B cell (primary cell): ENCODE measurements around the gene CTSH. TPM values are rescaled to one million over a fixed set of nuclear protein-coding genes. Genes with fewer than 3 reads are reported as not detected.

ENCODE experiments used
- ATAC-seq: fragments of 200-7000 bp; cut with Tn5 transposase; one replicate; pipeline ENCODE4 v1.10.0; 2021; ENCODE audit warnings: low read depth, mild to moderate bottlenecking, moderate number of reproducible peaks, moderate library complexity
- CTCF ChIA-PET: fragments of 350-600 bp; sonication (Branson Sonifier 250); formaldehyde crosslinking; loops from one replicate; lab custom pipeline; 2021; ENCODE audit warnings: antibody characterized with exemption, inconsistent platforms; lab: Charles Lee
- POLR2A ChIA-PET: fragments of 350-600 bp; sonication (Branson Sonifier 250); formaldehyde crosslinking; loops from one replicate; lab custom pipeline; 2021; ENCODE audit warnings: antibody characterized with exemption; lab: Charles Lee
- DNase-seq: peaks from one replicate; pipeline ENCODE4 v3.0.0; 2013
- H2AFZ ChIP-seq: 2 replicates; pipeline ENCODE4 v1.6.1; 2012; ENCODE audit warnings: mild to moderate bottlenecking, low read depth, low read length; ENCODE audit not compliant: insufficient read depth, poor library complexity, severe bottlenecking
- H3K27ac ChIP-seq, 2 donors: 1 replicate in 1 of 2; 2 replicates in 1 of 2; pipeline ENCODE4 v1.5.1; 2012 to 2013; ENCODE audit warnings: low read length in 2 of 2, mild to moderate bottlenecking in 2 of 2, moderate library complexity in 1 of 2
- H3K27me3 ChIP-seq, 4 experiments: fragments of 200-600 bp in 1 of 4; sonication (generic) in 1 of 4; replicated peaks in 1 of 4; 1 replicate in 2 of 4; 2 replicates in 2 of 4; pipeline versions ENCODE4 v1.6.1 to v1.7.0; 2013 to 2016; ENCODE audit warnings: low read length in 3 of 4, mild to moderate bottlenecking in 2 of 4, mixed read lengths in 1 of 4, moderate library complexity in 1 of 4; ENCODE audit not compliant: insufficient read depth in 4 of 4, control insufficient read depth in 3 of 4; ENCODE audit errors: control extremely low read depth in 1 of 4
- H3K36me3 ChIP-seq, 2 experiments: replicated peaks in 1 of 2; 1 replicate in 1 of 2; 2 replicates in 1 of 2; pipeline versions ENCODE4 v1.6.1 to v1.7.1; 2013; ENCODE audit warnings: low read length in 1 of 2; ENCODE audit not compliant: insufficient read depth in 2 of 2, control insufficient read depth in 1 of 2; ENCODE audit errors: control extremely low read depth in 1 of 2, extremely low read depth in 1 of 2
- H3K4me1 ChIP-seq, 2 donors: fragments of 200-600 bp in 1 of 2; sonication (generic) in 1 of 2; 1 replicate in 1 of 2; 2 replicates in 1 of 2; pipeline versions ENCODE4 v1.5.1 to v1.6.1; 2013 to 2017; ENCODE audit warnings: low read length in 2 of 2; ENCODE audit not compliant: control insufficient read depth in 2 of 2, insufficient read depth in 2 of 2
- H3K4me2 ChIP-seq: replicated peaks from 2 replicates; pipeline ENCODE3; 2012; ENCODE audit warnings: mild to moderate bottlenecking, low read depth, low read length; ENCODE audit not compliant: poor library complexity, severe bottlenecking
- H3K4me3 ChIP-seq, 5 experiments: fragments of 200-600 bp in 1 of 5; sonication (generic) in 1 of 5; 1 replicate in 3 of 5; 2 replicates in 2 of 5; pipeline versions ENCODE4 v1.5.1 to v1.7.0; 2011 to 2016; ENCODE audit warnings: low read length in 4 of 5, mild to moderate bottlenecking in 4 of 5, low read depth in 2 of 5, control low read depth in 1 of 5, moderate library complexity in 1 of 5; ENCODE audit not compliant: insufficient read depth in 1 of 5; ENCODE audit errors: control extremely low read depth in 1 of 5, extremely low read depth in 1 of 5
- H3K79me2 ChIP-seq: fragments of 200-600 bp; sonication (generic); one replicate; pipeline ENCODE4 v1.6.0; 2016; ENCODE audit warnings: low read length; ENCODE audit not compliant: control insufficient read depth, insufficient read depth
- H3K9ac ChIP-seq: fragments of 200-600 bp; sonication (generic); 2 replicates; pipeline ENCODE4 v1.6.1; 2017; ENCODE audit warnings: mild to moderate bottlenecking, low read length, moderate library complexity
- H3K9me3 ChIP-seq, 3 donors: one replicate each; pipeline versions ENCODE4 v1.6.1 to v1.7.1; 2013; ENCODE audit warnings: low read length in 2 of 3; ENCODE audit not compliant: control insufficient read depth in 2 of 3, insufficient read depth in 1 of 3; ENCODE audit errors: control extremely low read depth in 1 of 3
- H4K20me1 ChIP-seq: 2 replicates; pipeline ENCODE4 v1.6.0; 2012; ENCODE audit warnings: mild to moderate bottlenecking, low read length; ENCODE audit not compliant: insufficient read depth, control insufficient read depth, poor library complexity, severe bottlenecking
- H3K27ac Mint-ChIP-seq: one replicate; pipeline ENCODE4 v1.8.0; 2021; ENCODE audit warnings: mixed read lengths
- H3K27me3 Mint-ChIP-seq: one replicate; pipeline ENCODE4 v1.8.0; 2021; ENCODE audit warnings: mixed read lengths
- H3K4me1 Mint-ChIP-seq: one replicate; pipeline ENCODE4 v1.8.0; 2021; ENCODE audit warnings: mixed read lengths
- H3K4me3 Mint-ChIP-seq: one replicate; pipeline ENCODE4 v1.8.0; 2021; ENCODE audit warnings: mixed read lengths
- H3K9me3 Mint-ChIP-seq: one replicate; pipeline ENCODE4 v1.8.0; 2022; ENCODE audit warnings: mixed read lengths; ENCODE audit not compliant: insufficient read depth
- CTCF ChIP-seq: fragments of 200-600 bp; IDR thresholded peaks from one replicate; pipeline ENCODE4 v1.8.0; 2022; ENCODE audit warnings: antibody characterized with exemption, mild to moderate bottlenecking
- EZH2 ChIP-seq: IDR thresholded peaks from 2 replicates; pipeline ENCODE4 v1.6.1; 2012; ENCODE audit warnings: borderline replicate concordance, low read depth, mild to moderate bottlenecking, moderate library complexity, low read length; ENCODE audit not compliant: insufficient read depth, poor library complexity, severe bottlenecking
- WGBS: methylation state at CpG from one replicate; pipeline ENCODE4 v1.1.5; 2013; ENCODE audit warnings: missing lambda C conversion rate; ENCODE audit not compliant: insufficient coverage; 5-methylcytosine and 5-hydroxymethylcytosine counted together
- intact Hi-C: fragments of 100-400 bp; cut with micrococcal nuclease; formaldehyde crosslinking; loops from one replicate; pipeline ENCODE4 v1.10.0; 2022
- polyA plus RNA-seq: library from polyadenylated mRNA; depleted of rRNA; stranded (reverse); fragments of >200 nt; gene quantifications from 2 replicates; pipeline ENCODE4 v1.2.3, GENCODE V29; 2012
- total RNA-seq, 2 donors: library from RNA; stranded (reverse); fragments of 120-200 nt in 1 of 2; gene quantifications; 1 replicate in 1 of 2; 2 replicates in 1 of 2; pipeline versions ENCODE4 v1.2.3 to v1.2.4, GENCODE V29; 2013 to 2022

Gene CTSH
- total and polyA plus RNA-seq, 2 donors (not counting 1 experiment from before 2014, with no cell fraction given), result 399 to 441 TPM

GRCh38 chr15:78981532-78982313 is 36.9 kb upstream of the CTSH start:
- Mint-ChIP-seq H3K27me3 (peaks cover 2% of the 10 kb centered on the region), H3K27ac (peak overlapping the region; percentile 26), H3K4me3 (no peak overlapping the region), H3K4me1 (peaks cover 37% of the 10 kb centered on the region), H3K9me3 (no peaks in the 10 kb centered on the region)
- Histone ChIP-seq H3K27me3 (peaks cover 0 to 3% (median 0%) of the 10 kb centered on the region in 4 experiments), H3K9me3 (no peaks in the 10 kb centered on the region), H3K4me2 (no peak overlapping the region), H4K20me1 (no peaks in the 10 kb centered on the region), H3K79me2 (no peaks in the 10 kb centered on the region), H2AFZ (no peak overlapping the region), H3K4me3 (no peak overlapping the region), H3K36me3 (no peaks in the 10 kb centered on the region), H3K9ac (no peak overlapping the region), H3K27ac (no peak overlapping the region), H3K4me1 (peaks cover 34 to 40% of the 10 kb centered on the region in 2 donors)
- intact Hi-C loops, result no loop called here
- CTCF ChIA-PET, result interaction anchor here (0.8 to 0.9 kb wide), 2 partner anchors 43 to 203 kb away, joined by 3 read pairs; no protein-coding TSS in a partner anchor
- POLR2A ChIA-PET, result interaction anchor here (0.6 kb wide), 1 partner anchor 43 kb away, joined by 3 read pairs; no protein-coding TSS in a partner anchor
- WGBS, result 91% methylated on average over 7 of the region's 11 CpGs
- no peak for DNase-seq
- TF ChIP-seq EZH2 (no peak), CTCF (no peak)
- no peak for ATAC-seq
